DOHH2 (cell line): ENCODE results near the gene CNOT6.

Source experiments
- H3F3A ChIP-seq: fragments of 200-600 bp; sonication (generic), shearing (Covaris generic); 2 replicates; pipeline ENCODE4 v1.6.0; 2016; ENCODE audit warnings: antibody characterized with exemption, mild to moderate bottlenecking; ENCODE audit not compliant: control insufficient read depth, insufficient read depth
- H3K27ac ChIP-seq: fragments of 200-600 bp; sonication (generic); 2 replicates; pipeline ENCODE4 v1.5.1; 2014; ENCODE audit warnings: low read depth, mild to moderate bottlenecking, low read length, moderate library complexity
- H3K27me3 ChIP-seq: fragments of 200-600 bp; sonication (generic); 2 replicates; pipeline ENCODE4 v1.6.1; 2014; ENCODE audit warnings: mild to moderate bottlenecking, low read length, mixed read lengths; ENCODE audit not compliant: control insufficient read depth
- H3K36me3 ChIP-seq: fragments of 200-600 bp; sonication (generic); 2 replicates; pipeline ENCODE4 v1.6.1; 2014; ENCODE audit warnings: mild to moderate bottlenecking, low read length, moderate library complexity, mixed read lengths; ENCODE audit not compliant: control insufficient read depth
- H3K4me1 ChIP-seq: fragments of 200-600 bp; sonication (generic); 2 replicates; pipeline ENCODE4 v1.6.1; 2014; ENCODE audit warnings: mild to moderate bottlenecking, low read length, mixed read lengths; ENCODE audit not compliant: control insufficient read depth
- H3K4me2 ChIP-seq: fragments of 200-600 bp; sonication (generic); 2 replicates; pipeline ENCODE4 v1.6.0; 2014; ENCODE audit warnings: mild to moderate bottlenecking, low read length, moderate library complexity
- H3K4me3 ChIP-seq: fragments of 200-600 bp; sonication (generic); 2 replicates; pipeline ENCODE4 v1.5.1; 2014; ENCODE audit warnings: mild to moderate bottlenecking, low read length, mixed read lengths
- H3K79me2 ChIP-seq: fragments of 200-600 bp; sonication (generic); 2 replicates; pipeline ENCODE4 v1.6.1; 2014; ENCODE audit warnings: mild to moderate bottlenecking, low read length, mixed read lengths; ENCODE audit not compliant: control insufficient read depth
- H3K9me2 ChIP-seq: fragments of 200-600 bp; sonication (generic); replicated peaks from 2 replicates; pipeline ENCODE4 v1.6.1; 2014; ENCODE audit warnings: mild to moderate bottlenecking, low read length, mixed read lengths; ENCODE audit not compliant: control insufficient read depth
- H3K9me3 ChIP-seq: fragments of 200-600 bp; sonication (generic); 2 replicates; pipeline ENCODE4 v1.6.1; 2014; ENCODE audit warnings: antibody characterized with exemption, low read length, mixed read lengths; ENCODE audit not compliant: control insufficient read depth, insufficient read depth
- H4K20me1 ChIP-seq: fragments of 200-600 bp; sonication (generic); 2 replicates; pipeline ENCODE4 v1.6.0; 2014; ENCODE audit warnings: low read depth, mild to moderate bottlenecking, antibody characterized with exemption, low read length, moderate library complexity; ENCODE audit not compliant: control insufficient read depth, insufficient read depth
- CTCF ChIP-seq: fragments of 200-600 bp; sonication (generic); IDR thresholded peaks from one replicate; pipeline ENCODE4 v1.5.1; 2014; ENCODE audit warnings: antibody characterized with exemption, mild to moderate bottlenecking, low read depth, low read length; ENCODE audit not compliant: poor library complexity, severe bottlenecking
- EZH2phosphoT487 ChIP-seq: fragments of 200-600 bp; sonication (generic); IDR thresholded peaks from 2 replicates; pipeline ENCODE4 v1.6.1; 2017; ENCODE audit warnings: borderline replicate concordance, mild to moderate bottlenecking, antibody characterized with exemption, low read length, moderate library complexity, mixed read lengths

The CNOT6 gene

DNA sequence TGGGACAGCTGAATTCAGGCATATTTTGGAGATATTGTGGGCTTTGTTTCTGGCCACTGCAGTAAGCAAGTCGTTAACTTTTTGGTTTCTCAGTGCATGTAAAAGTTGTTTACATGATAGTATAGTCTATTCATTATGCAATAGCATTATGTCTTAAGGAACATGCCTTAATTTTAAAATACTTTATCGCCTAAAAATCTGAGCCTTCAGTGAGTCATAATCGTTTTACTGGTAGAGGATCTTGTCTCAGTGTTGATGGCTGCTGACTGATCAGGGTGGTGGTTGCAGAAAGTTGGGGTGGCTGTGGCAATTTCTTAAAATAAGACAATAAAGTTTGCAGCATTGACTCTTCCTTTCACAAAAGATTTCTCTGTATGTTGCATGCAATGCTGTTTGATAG is 92.0 kb downstream of the CNOT6 start:
- Histone ChIP-seq H3K4me1 (peaks cover 6% of the 10 kb centered on the region), H3K9me2 (no peaks in the 10 kb centered on the region), H4K20me1 (no peaks in the 10 kb centered on the region), H3K9me3 (no peaks in the 10 kb centered on the region), H3K27me3 (peaks cover 7% of the 10 kb centered on the region; the same call in 1 of the 2 replicates), H3K4me3 (no peak overlapping the region), H3K79me2 (no peaks in the 10 kb centered on the region), H3K4me2 (no peak overlapping the region), H3K27ac (no peak overlapping the region), H3K36me3 (no peaks in the 10 kb centered on the region), H3F3A (no peaks in the 10 kb centered on the region)
- TF ChIP-seq CTCF: no peak
- no peak for TF ChIP-seq EZH2phosphoT487

- Histone ChIP-seq H3K4me2 (no peak overlapping the region), H3K4me1 (peaks cover 6% of the 10 kb centered on the region), H3K9me2 (no peaks in the 10 kb centered on the region), H4K20me1 (no peaks in the 10 kb centered on the region), H3K79me2 (no peaks in the 10 kb centered on the region), H3K36me3 (no peaks in the 10 kb centered on the region), H3K9me3 (no peaks in the 10 kb centered on the region), H3K27ac (no peak overlapping the region), H3K4me3 (no peak overlapping the region), H3K27me3 (peaks cover 7% of the 10 kb centered on the region; the same call in 1 of the 2 replicates), H3F3A (no peaks in the 10 kb centered on the region)
- TF ChIP-seq CTCF: no peak
- no peak for TF ChIP-seq EZH2phosphoT487
Measured at GRCh38 chr5:180586870-180587269, 92.7 kb downstream of the CNOT6 start.

- TF ChIP-seq EZH2phosphoT487 (no peak), CTCF (no peak)
- Histone ChIP-seq H3K4me3 (peak overlapping the region; percentile 43), H3K9me2 (no peaks in the 10 kb centered on the region), H3K79me2 (no peaks in the 10 kb centered on the region), H3K36me3 (no peaks in the 10 kb centered on the region), H4K20me1 (no peaks in the 10 kb centered on the region), H3K4me2 (peak overlapping the region; percentile 48), H3F3A (no peaks in the 10 kb centered on the region), H3K27ac (no peak overlapping the region), H3K9me3 (no peaks in the 10 kb centered on the region), H3K4me1 (peaks cover 6% of the 10 kb centered on the region), H3K27me3 (peaks cover 7% of the 10 kb centered on the region; the same call in 1 of the 2 replicates)
Measured at GRCh38 chr5:180589771-180590542, 95.8 kb downstream of the CNOT6 start.
